GM23338 (cell line): ENCODE data around the gene FCHSD1. TPM values are rescaled to one million over a fixed set of nuclear protein-coding genes. Genes with fewer than 3 reads are reported as not detected.

Experiments
- ATAC-seq: fragments of 200-7000 bp; cut with Tn5 transposase; 3 replicates; pipeline ENCODE4 v1.9.1; 2020
- DNase-seq: peaks from one replicate; pipeline ENCODE4 v3.0.0-alpha.2; 2015; ENCODE audit warnings: low spot score
- H2AFZ ChIP-seq: fragments of 200-600 bp; sonication (generic); 2 replicates; pipeline ENCODE4 v1.8.0; 2016; ENCODE audit warnings: antibody characterized with exemption, mild to moderate bottlenecking, moderate library complexity
- H3F3A ChIP-seq: fragments of 200-600 bp; sonication (generic); replicated peaks from 2 replicates; pipeline ENCODE4 v1.8.0; 2017; ENCODE audit warnings: antibody characterized with exemption, mixed run types, low read depth
- H3K27ac ChIP-seq: fragments of 200-600 bp; sonication (generic); 2 replicates; pipeline ENCODE4 v1.6.1; 2016; ENCODE audit warnings: low read depth
- H3K27me3 ChIP-seq: fragments of 200-600 bp; sonication (generic); 2 replicates; pipeline ENCODE4 v1.8.0; 2016; ENCODE audit warnings: mild to moderate bottlenecking, mixed run types, moderate library complexity; ENCODE audit not compliant: insufficient read depth
- H3K36me3 ChIP-seq: fragments of 200-600 bp; sonication (generic); 2 replicates; pipeline ENCODE4 v1.8.0; 2016; ENCODE audit warnings: mild to moderate bottlenecking; ENCODE audit not compliant: insufficient read depth
- H3K4me1 ChIP-seq: fragments of 200-600 bp; sonication (generic); 2 replicates; pipeline ENCODE4 v1.8.0; 2016; ENCODE audit warnings: mild to moderate bottlenecking, moderate library complexity; ENCODE audit not compliant: insufficient read depth
- H3K4me2 ChIP-seq: fragments of 200-600 bp; sonication (generic); 2 replicates; pipeline ENCODE4 v1.7.1; 2017; ENCODE audit warnings: mixed run types
- H3K4me3 ChIP-seq: fragments of 200-600 bp; sonication (generic); 2 replicates; pipeline ENCODE4 v1.6.1; 2016; ENCODE audit warnings: mixed run types
- H3K79me2 ChIP-seq: fragments of 200-600 bp; sonication (generic); replicated peaks from 2 replicates; pipeline ENCODE4 v1.8.0; 2017; ENCODE audit warnings: mild to moderate bottlenecking; ENCODE audit not compliant: insufficient read depth
- H3K9me2 ChIP-seq: fragments of 200-600 bp; sonication (generic); 2 replicates; pipeline ENCODE4 v1.8.0; 2017; ENCODE audit not compliant: insufficient read depth
- H4K20me1 ChIP-seq: fragments of 200-600 bp; sonication (generic); replicated peaks from 2 replicates; pipeline ENCODE4 v1.8.0; 2017; ENCODE audit warnings: mild to moderate bottlenecking; ENCODE audit not compliant: insufficient read depth
- H3K27ac Mint-ChIP-seq: 2 replicates; pipeline ENCODE4 v1.8.0; 2020; ENCODE audit warnings: inconsistent platforms, mild to moderate bottlenecking, moderate library complexity, mixed read lengths
- H3K27me3 Mint-ChIP-seq: 3 replicates; pipeline ENCODE4 v1.8.0; 2022; ENCODE audit warnings: low read depth, mild to moderate bottlenecking, moderate library complexity, mixed read lengths, inconsistent platforms; ENCODE audit not compliant: insufficient read depth, poor library complexity
- H3K36me3 Mint-ChIP-seq: 3 replicates; pipeline ENCODE4 v1.8.0; 2021; ENCODE audit warnings: low read depth, mild to moderate bottlenecking, inconsistent platforms, moderate library complexity, mixed read lengths
- H3K4me1 Mint-ChIP-seq: 3 replicates; pipeline ENCODE4 v1.8.0; 2020; ENCODE audit warnings: mild to moderate bottlenecking, inconsistent platforms, mixed read lengths
- H3K4me3 Mint-ChIP-seq: 3 replicates; pipeline ENCODE4 v1.8.0; 2021; ENCODE audit warnings: moderate library complexity, mild to moderate bottlenecking, inconsistent platforms, mixed read lengths
- H3K9me3 Mint-ChIP-seq: 3 replicates; pipeline ENCODE4 v1.8.0; 2020; ENCODE audit warnings: moderate library complexity, mild to moderate bottlenecking, inconsistent platforms, mixed read lengths
- CREB1 ChIP-seq: fragments of 250-450 bp; sonication (Bioruptor Pico); IDR thresholded peaks from 2 replicates; pipeline ENCODE4 v1.5.0; 2020; ENCODE audit warnings: low read depth, mild to moderate bottlenecking, moderate library complexity
- ETS1 ChIP-seq: IDR thresholded peaks from 2 replicates; pipeline ENCODE4 v1.6.1; 2016; ENCODE audit warnings: antibody characterized with exemption
- JUNB ChIP-seq: IDR thresholded peaks from one replicate; pipeline ENCODE4 v1.6.1; 2016; ENCODE audit warnings: antibody characterized with exemption; ENCODE audit not compliant: unreplicated experiment
- NANOG ChIP-seq: IDR thresholded peaks from 2 replicates; pipeline ENCODE4 v1.6.1; 2016; ENCODE audit warnings: antibody characterized with exemption, borderline replicate concordance
- POLR2AphosphoS5 ChIP-seq: IDR thresholded peaks from 2 replicates; pipeline ENCODE4 v1.6.1; 2016; ENCODE audit warnings: antibody characterized with exemption, low read depth
- REST ChIP-seq: IDR thresholded peaks from one replicate; pipeline ENCODE4 v1.6.1; 2018; ENCODE audit warnings: antibody characterized with exemption; ENCODE audit not compliant: unreplicated experiment
- STAT1 ChIP-seq: IDR thresholded peaks from one replicate; pipeline ENCODE4 v1.6.1; 2016; ENCODE audit warnings: antibody characterized with exemption; ENCODE audit not compliant: unreplicated experiment
- ZNF114 ChIP-seq: fragments of 250-450 bp; sonication (Bioruptor Pico); IDR thresholded peaks from 2 replicates; pipeline ENCODE4 v1.5.0; 2020; ENCODE audit warnings: mild to moderate bottlenecking, moderate library complexity
- ZNF331 ChIP-seq: fragments of 250-450 bp; sonication (Bioruptor Pico); IDR thresholded peaks from 2 replicates; pipeline ENCODE4 v1.5.0; 2020; ENCODE audit warnings: low read depth, mild to moderate bottlenecking, moderate library complexity
- ZNF462 ChIP-seq: fragments of 250-450 bp; sonication (Bioruptor Pico); IDR thresholded peaks from 2 replicates; pipeline ENCODE4 v1.5.0; 2020; ENCODE audit warnings: mild to moderate bottlenecking, moderate library complexity
- polyA plus RNA-seq: library from polyadenylated mRNA; unstranded; fragments of >200 nt; fragmentation: Nextera tagmentation; extraction: Ambion mirVana; gene quantifications from 2 replicates; pipeline ENCODE4 v1.2.1, GENCODE V29; 2016
- total RNA-seq: library from RNA; depleted of rRNA; stranded (reverse); fragments of >200 nt; shearing (Covaris generic); gene quantifications from 2 replicates; pipeline ENCODE4 v1.2.3, GENCODE V29; 2014

The FCHSD1 gene
- total and polyA plus RNA-seq, 2 experiments from 2014 or later = 24.7 to 46.6 TPM

- H3K27ac Mint-ChIP-seq = no peak overlapping the region
- Histone ChIP-seq H3K27me3 (no peaks in the 10 kb centered on the region), H3K36me3 (no peaks in the 10 kb centered on the region), H4K20me1 (peaks cover 25% of the 10 kb centered on the region), H3K9me2 (no peaks in the 10 kb centered on the region), H3K27ac (no peak overlapping the region), H3F3A (0 out of 2 replicates have a peak, but pooled peaks cover 4% of the 10 kb centered on the region), H3K4me3 (no peak overlapping the region), H2AFZ (no peak overlapping the region), H3K4me1 (no peaks in the 10 kb centered on the region), H3K4me2 (no peak overlapping the region), H3K79me2 (peaks cover 74% of the 10 kb centered on the region)
- peaks cover 4% of the 10 kb centered on the region; the same call in 1 of the 3 replicates for H3K4me1 Mint-ChIP-seq
- peaks cover 2% of the 10 kb centered on the region for H3K27me3 Mint-ChIP-seq
- H3K4me3 Mint-ChIP-seq = no peak overlapping the region
- TF ChIP-seq JUNB (no peak), STAT1 (no peak), ZNF114 (no peak), ZNF462 (no peak), NANOG (no peak), POLR2AphosphoS5 (no peak), CREB1 (CRISPR knock-in tag) (no peak), REST (no peak), ETS1 (no peak), ZNF331 (no peak)
- no peak for DNase-seq
- H3K36me3 Mint-ChIP-seq = no peaks in the 10 kb centered on the region
- H3K9me3 Mint-ChIP-seq = no peaks in the 10 kb centered on the region
- ATAC-seq = no peak
These were observed 54.4 kb downstream of the FCHSD1 start for GRCh38 chr5:141596867-141597266.
